Cortex of kidney (tissue), 1 donor: Measurements from ENCODE around the gene UGT1A5.

Experiments
- DNase-seq: peaks from one replicate; lab custom pipeline; 2025; lab: John Stamatoyannopoulos, UW

UGT1A5 gene

GRCh38 chr2:233811087-233811486, 98.4 kb downstream of the UGT1A5 start:
- no peak for DNase-seq

GRCh38 chr2:233811732-233812131, 99.0 kb downstream of the UGT1A5 start:
- no peak for DNase-seq

- DNase-seq, result no peak
These were observed 100.7 kb downstream of the UGT1A5 start for GRCh38 chr2:233813236-233814055.

- no peak for DNase-seq
These were observed 101.5 kb downstream of the UGT1A5 start for GRCh38 chr2:233814056-233814835.

- DNase-seq, result no peak
These were observed 103.2 kb downstream of the UGT1A5 start for GRCh38 chr2:233815861-233816260.

- DNase-seq, result no peak
These were observed 103.6 kb downstream of the UGT1A5 start for GRCh38 chr2:233816334-233816733.

GRCh38 chr2:233816771-233817170, 104.1 kb downstream of the UGT1A5 start:
- no peak for DNase-seq

- no peak for DNase-seq
These were observed 104.7 kb downstream of the UGT1A5 start for GRCh38 chr2:233817361-233817911.

GRCh38 chr2:233817995-233818638, 105.4 kb downstream of the UGT1A5 start:
- no peak for DNase-seq

GRCh38 chr2:233818639-233819621, 106.2 kb downstream of the UGT1A5 start:
- DNase-seq, result no peak

GRCh38 chr2:233819884-233820773, 107.4 kb downstream of the UGT1A5 start:
- DNase-seq, result no peak

GRCh38 chr2:233820774-233821105, 108.0 kb downstream of the UGT1A5 start:
- no peak for DNase-seq

- no peak for DNase-seq
These were observed 108.5 kb downstream of the UGT1A5 start for GRCh38 chr2:233821196-233821595.

GRCh38 chr2:233821709-233822100, 109.0 kb downstream of the UGT1A5 start:
- DNase-seq, result no peak

GRCh38 chr2:233822101-233822771, 109.5 kb downstream of the UGT1A5 start:
- no peak for DNase-seq
